GM23338 (cell line): Measurements from ENCODE around the gene CADPS.

Experiments used
- CREB1 ChIP-seq: fragments of 250-450 bp; sonication (Bioruptor Pico); IDR thresholded peaks from 2 replicates; pipeline ENCODE4 v1.5.0; 2020; ENCODE audit warnings: low read depth, mild to moderate bottlenecking, moderate library complexity
- CTCF ChIP-seq, 2 experiments: fragments of 200-600 bp in 1 of 2; sonication (generic) in 1 of 2; conservative IDR thresholded peaks; 2 replicates each; pipeline versions ENCODE4 v1.5.1 to v1.6.1; 2016 to 2017; ENCODE audit warnings: antibody characterized with exemption in 2 of 2, low read depth in 2 of 2, mild to moderate bottlenecking in 2 of 2, moderate library complexity in 1 of 2
- EZH2 ChIP-seq: fragments of 200-600 bp; sonication (generic); IDR thresholded peaks from one replicate; pipeline ENCODE4 v1.8.0; 2017; ENCODE audit warnings: antibody characterized with exemption, mild to moderate bottlenecking, low read depth; ENCODE audit not compliant: unreplicated experiment
- NANOG ChIP-seq: IDR thresholded peaks from 2 replicates; pipeline ENCODE4 v1.6.1; 2016; ENCODE audit warnings: antibody characterized with exemption, borderline replicate concordance
- POLR2AphosphoS5 ChIP-seq: IDR thresholded peaks from 2 replicates; pipeline ENCODE4 v1.6.1; 2016; ENCODE audit warnings: antibody characterized with exemption, low read depth
- REST ChIP-seq: IDR thresholded peaks from one replicate; pipeline ENCODE4 v1.6.1; 2018; ENCODE audit warnings: antibody characterized with exemption; ENCODE audit not compliant: unreplicated experiment
- ZNF462 ChIP-seq: fragments of 250-450 bp; sonication (Bioruptor Pico); IDR thresholded peaks from 2 replicates; pipeline ENCODE4 v1.5.0; 2020; ENCODE audit warnings: mild to moderate bottlenecking, moderate library complexity

- peak; percentile 96 for TF ChIP-seq CTCF (conservative IDR thresholded peaks at IDR 0.05; ENCODE audit: low read depth in 2 of 2)
- no peak for TF ChIP-seq POLR2AphosphoS5
- TF ChIP-seq REST = no peak
- no peak for TF ChIP-seq EZH2
- no peak for TF ChIP-seq NANOG
- no peak for TF ChIP-seq CREB1 (CRISPR knock-in tag)
- no peak; the same call in 1 of the 2 replicates for TF ChIP-seq ZNF462 (CRISPR knock-in tag)
Measured at GRCh38 chr3:62665627-62666437, 209.4 kb downstream of the CADPS start.
